Hepatocyte (in vitro differentiated cells): ENCODE measurements around the gene CDK9. TPM values are rescaled to one million over a fixed set of nuclear protein-coding genes. Genes with fewer than 3 reads are reported as not detected.

Experiments used
- DNase-seq: peaks from one replicate; pipeline ENCODE4 v3.0.0-alpha.2; 2016; ENCODE audit warnings: low spot score
- H2AFZ ChIP-seq: fragments of 200-600 bp; sonication (generic); 2 replicates; pipeline ENCODE4 v1.6.0; 2016; ENCODE audit warnings: antibody characterized with exemption, mild to moderate bottlenecking
- H3K27ac ChIP-seq: fragments of 200-600 bp; sonication (generic); 2 replicates; pipeline ENCODE4 v1.5.1; 2016; ENCODE audit warnings: mild to moderate bottlenecking
- H3K27me3 ChIP-seq: fragments of 200-600 bp; sonication (generic); 2 replicates; pipeline ENCODE4 v1.6.1; 2016
- H3K36me3 ChIP-seq: fragments of 200-600 bp; sonication (generic); replicated peaks from 2 replicates; pipeline ENCODE4 v1.5.1; 2016; ENCODE audit warnings: low read depth; ENCODE audit not compliant: insufficient read depth
- H3K4me1 ChIP-seq: fragments of 200-600 bp; sonication (generic); 2 replicates; pipeline ENCODE4 v1.5.1; 2016; ENCODE audit warnings: mild to moderate bottlenecking, moderate library complexity; ENCODE audit not compliant: insufficient read depth
- H3K4me2 ChIP-seq: fragments of 200-600 bp; sonication (generic); 2 replicates; pipeline ENCODE4 v1.6.0; 2016
- H3K4me3 ChIP-seq: fragments of 200-600 bp; sonication (generic); 2 replicates; pipeline ENCODE4 v1.5.1; 2016; ENCODE audit warnings: mild to moderate bottlenecking
- H3K79me2 ChIP-seq: fragments of 200-600 bp; sonication (generic); 2 replicates; pipeline ENCODE4 v1.6.0; 2017; ENCODE audit warnings: mild to moderate bottlenecking
- H3K9me2 ChIP-seq: fragments of 200-600 bp; sonication (generic); replicated peaks from 2 replicates; pipeline ENCODE4 v1.6.0; 2017; ENCODE audit warnings: mild to moderate bottlenecking; ENCODE audit not compliant: insufficient read depth
- H3K9me3 ChIP-seq: fragments of 200-600 bp; sonication (generic); 2 replicates; pipeline ENCODE4 v1.5.1; 2016; ENCODE audit warnings: low read depth, mild to moderate bottlenecking
- H4K20me1 ChIP-seq: fragments of 200-600 bp; sonication (generic); 2 replicates; pipeline ENCODE4 v1.6.0; 2016; ENCODE audit warnings: mild to moderate bottlenecking; ENCODE audit not compliant: insufficient read depth, poor library complexity, severe bottlenecking
- CTCF ChIP-seq: fragments of 200-600 bp; sonication (generic); IDR thresholded peaks from 2 replicates; pipeline ENCODE4 v1.5.1; 2016; ENCODE audit warnings: antibody characterized with exemption, mild to moderate bottlenecking; ENCODE audit not compliant: poor library complexity
- EZH2 ChIP-seq: fragments of 200-600 bp; sonication (generic); IDR thresholded peaks from 2 replicates; pipeline ENCODE4 v1.6.1; 2016; ENCODE audit warnings: antibody characterized with exemption, mild to moderate bottlenecking, borderline replicate concordance
- EZH2phosphoT487 ChIP-seq: fragments of 200-600 bp; sonication (generic); IDR thresholded peaks from one replicate; pipeline ENCODE4 v1.6.1; 2018; ENCODE audit warnings: antibody characterized with exemption, mild to moderate bottlenecking, low read depth, moderate library complexity; ENCODE audit not compliant: unreplicated experiment, severe bottlenecking
- WGBS: methylation state at CpG from one replicate; pipeline ENCODE4 v1.1.6; 2016; ENCODE audit warnings: low lambda C conversion rate; ENCODE audit errors: missing lambda C conversion rate; 5-methylcytosine and 5-hydroxymethylcytosine counted together
- polyA plus RNA-seq: library from polyadenylated mRNA; unstranded; fragments of >200 nt; fragmentation: Nextera tagmentation; extraction: Ambion mirVana; gene quantifications from 2 replicates; pipeline ENCODE4 v1.2.1, GENCODE V29; 2016
- total RNA-seq: library from RNA; depleted of rRNA; stranded (reverse); fragments of >200 nt; gene quantifications from 2 replicates; pipeline ENCODE4 v1.2.3, GENCODE V29; 2014

CDK9 gene
- total and polyA plus RNA-seq, 2 experiments from 2014 or later = 84.6 to 91.4 TPM

- Histone ChIP-seq H3K36me3 (no peaks in the 10 kb centered on the region), H3K4me3 (no peak overlapping the region), H3K4me1 (peaks cover 12% of the 10 kb centered on the region), H3K27ac (no peak overlapping the region), H3K4me2 (peak overlapping the region; percentile 84), H4K20me1 (no peaks in the 10 kb centered on the region), H3K9me2 (no peaks in the 10 kb centered on the region), H3K27me3 (no peaks in the 10 kb centered on the region), H3K79me2 (no peaks in the 10 kb centered on the region), H2AFZ (no peak overlapping the region), H3K9me3 (no peaks in the 10 kb centered on the region)
- peak; percentile 99 for DNase-seq
- no peak for TF ChIP-seq CTCF
- TF ChIP-seq EZH2 = no peak
- no peak for TF ChIP-seq EZH2phosphoT487
- WGBS = 6% methylated on average over 23 of the region's 43 CpGs
Measured at GRCh38 chr9:127770905-127771569, 14.8 kb upstream of the CDK9 start.

- Histone ChIP-seq H3K9me3 (no peaks in the 10 kb centered on the region), H2AFZ (no peak overlapping the region), H3K9me2 (no peaks in the 10 kb centered on the region), H3K4me3 (no peak overlapping the region), H3K27me3 (no peaks in the 10 kb centered on the region), H4K20me1 (no peaks in the 10 kb centered on the region), H3K36me3 (no peaks in the 10 kb centered on the region), H3K4me2 (peak overlapping the region; percentile 84), H3K4me1 (peaks cover 12% of the 10 kb centered on the region), H3K79me2 (no peaks in the 10 kb centered on the region), H3K27ac (no peak overlapping the region)
- TF ChIP-seq EZH2 (no peak), CTCF (no peak), EZH2phosphoT487 (no peak)
- DNase-seq = no peak
- WGBS = 4% methylated on average over 16 of the region's 19 CpGs
Measured at GRCh38 chr9:127771570-127772189, 14.2 kb upstream of the CDK9 start.

GRCh38 chr9:127772603-127773002, 13.2 kb upstream of the CDK9 start:
- no peak overlapping the region for H3K27ac ChIP-seq
- H3K36me3 ChIP-seq = no peaks in the 10 kb centered on the region
- DNase-seq = no peak
- TF ChIP-seq CTCF (no peak), EZH2 (no peak), EZH2phosphoT487 (no peak)
- no peak overlapping the region for H2AFZ ChIP-seq
- H3K4me1 ChIP-seq = peaks cover 6% of the 10 kb centered on the region
- H4K20me1 ChIP-seq = no peaks in the 10 kb centered on the region
- H3K4me3 ChIP-seq = no peak overlapping the region
- 87% methylated on average over 5 of the region's 5 CpGs for WGBS
- H3K4me2 ChIP-seq = no peak overlapping the region
- H3K9me2 ChIP-seq = no peaks in the 10 kb centered on the region
- no peaks in the 10 kb centered on the region for H3K27me3 ChIP-seq
- no peaks in the 10 kb centered on the region for H3K9me3 ChIP-seq
- H3K79me2 ChIP-seq = no peaks in the 10 kb centered on the region
